Activated CD8-positive, alpha-beta T cell treated with anti-CD3 and anti-CD28 coated beads for 36 hours (primary cell): ENCODE results near the gene SMAD5. TPM values are rescaled to one million over a fixed set of nuclear protein-coding genes. Genes with fewer than 3 reads are reported as not detected.

Experiments used
- ATAC-seq: fragments of 200-7000 bp; cut with Tn5 transposase; one replicate; pipeline ENCODE4 v1.10.0; 2021; ENCODE audit warnings: mild to moderate bottlenecking, moderate library complexity
- CTCF ChIA-PET: fragments of 350-600 bp; sonication (Branson Sonifier 250); formaldehyde crosslinking; loops from one replicate; lab custom pipeline; 2021; ENCODE audit warnings: antibody characterized with exemption; lab: Charles Lee
- POLR2A ChIA-PET: fragments of 350-600 bp; sonication (Branson Sonifier 250); formaldehyde crosslinking; loops from one replicate; lab custom pipeline; 2021; ENCODE audit warnings: antibody characterized with exemption; lab: Charles Lee
- DNase-seq: peaks from one replicate; pipeline ENCODE4 v3.0.0-alpha.2; 2020
- H3K27ac Mint-ChIP-seq: one replicate; pipeline ENCODE4 v1.8.0; 2021; ENCODE audit warnings: mild to moderate bottlenecking, mixed read lengths
- H3K27me3 Mint-ChIP-seq: one replicate; pipeline ENCODE4 v1.8.0; 2021; ENCODE audit warnings: mixed read lengths
- H3K36me3 Mint-ChIP-seq: one replicate; pipeline ENCODE4 v1.8.0; 2021; ENCODE audit warnings: low read depth, mixed read lengths
- H3K4me1 Mint-ChIP-seq: one replicate; pipeline ENCODE4 v1.8.0; 2021; ENCODE audit warnings: low read depth, mixed read lengths
- H3K4me3 Mint-ChIP-seq: one replicate; pipeline ENCODE4 v1.8.0; 2021; ENCODE audit warnings: mild to moderate bottlenecking, moderate library complexity, mixed read lengths
- H3K9me3 Mint-ChIP-seq: one replicate; pipeline ENCODE4 v1.8.0; 2021; ENCODE audit warnings: mixed read lengths
- intact Hi-C: fragments of 100-400 bp; cut with micrococcal nuclease; formaldehyde crosslinking; loops from one replicate; pipeline ENCODE4 v1.10.0; 2022
- total RNA-seq, 2 experiments: library from RNA; stranded (reverse); gene quantifications; one replicate each; pipeline ENCODE4 v1.2.3, GENCODE V29; 2021
- TF ChIP-seq, protein P1 (sequence below): fragments of 200-600 bp; IDR thresholded peaks from one replicate; pipeline ENCODE4 v1.8.0; 2022; ENCODE audit warnings: antibody characterized with exemption, mild to moderate bottlenecking

The SMAD5 gene
- total RNA-seq, 2 experiments from 2014 or later, result 12.4 to 12.5 TPM

DNA sequence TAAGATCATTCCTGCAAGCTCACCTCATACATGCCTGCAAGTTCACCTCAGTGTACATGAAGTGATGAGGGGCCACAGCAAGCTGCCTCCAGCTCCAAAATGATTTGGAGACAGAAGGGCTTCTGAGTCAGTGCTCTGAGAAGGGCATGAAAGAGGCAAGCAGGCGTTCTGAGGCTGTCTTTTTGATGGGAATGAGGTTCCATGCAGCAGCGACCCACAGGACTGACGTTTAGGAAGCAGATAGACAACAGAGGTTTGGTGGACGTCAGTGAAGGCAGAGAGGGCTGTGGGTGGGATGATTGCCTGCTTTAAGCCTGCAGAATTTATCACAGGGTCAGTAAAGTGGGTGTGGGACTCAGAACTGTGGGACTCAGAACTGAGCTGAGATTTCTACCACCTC, 69.2 kb downstream of the SMAD5 start:
- ChIA-PET POLR2A (no interaction called here), CTCF (interaction anchor here (2.8 kb wide), 1 partner anchor 10 kb away, joined by 10 read pairs; no protein-coding TSS in a partner anchor)
- ATAC-seq, result no peak
- H3K4me1 Mint-ChIP-seq, result no peaks in the 10 kb centered on the region
- intact Hi-C loops, result no loop called here
- no peaks in the 10 kb centered on the region for H3K36me3 Mint-ChIP-seq
- no peaks in the 10 kb centered on the region for H3K9me3 Mint-ChIP-seq
- H3K4me3 Mint-ChIP-seq, result no peak overlapping the region
- peaks cover 11% of the 10 kb centered on the region for H3K27me3 Mint-ChIP-seq
- no peak for DNase-seq
- no peak overlapping the region for H3K27ac Mint-ChIP-seq
- TF ChIP-seq, protein P1, sequence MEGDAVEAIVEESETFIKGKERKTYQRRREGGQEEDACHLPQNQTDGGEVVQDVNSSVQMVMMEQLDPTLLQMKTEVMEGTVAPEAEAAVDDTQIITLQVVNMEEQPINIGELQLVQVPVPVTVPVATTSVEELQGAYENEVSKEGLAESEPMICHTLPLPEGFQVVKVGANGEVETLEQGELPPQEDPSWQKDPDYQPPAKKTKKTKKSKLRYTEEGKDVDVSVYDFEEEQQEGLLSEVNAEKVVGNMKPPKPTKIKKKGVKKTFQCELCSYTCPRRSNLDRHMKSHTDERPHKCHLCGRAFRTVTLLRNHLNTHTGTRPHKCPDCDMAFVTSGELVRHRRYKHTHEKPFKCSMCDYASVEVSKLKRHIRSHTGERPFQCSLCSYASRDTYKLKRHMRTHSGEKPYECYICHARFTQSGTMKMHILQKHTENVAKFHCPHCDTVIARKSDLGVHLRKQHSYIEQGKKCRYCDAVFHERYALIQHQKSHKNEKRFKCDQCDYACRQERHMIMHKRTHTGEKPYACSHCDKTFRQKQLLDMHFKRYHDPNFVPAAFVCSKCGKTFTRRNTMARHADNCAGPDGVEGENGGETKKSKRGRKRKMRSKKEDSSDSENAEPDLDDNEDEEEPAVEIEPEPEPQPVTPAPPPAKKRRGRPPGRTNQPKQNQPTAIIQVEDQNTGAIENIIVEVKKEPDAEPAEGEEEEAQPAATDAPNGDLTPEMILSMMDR, result no peak

DNA sequence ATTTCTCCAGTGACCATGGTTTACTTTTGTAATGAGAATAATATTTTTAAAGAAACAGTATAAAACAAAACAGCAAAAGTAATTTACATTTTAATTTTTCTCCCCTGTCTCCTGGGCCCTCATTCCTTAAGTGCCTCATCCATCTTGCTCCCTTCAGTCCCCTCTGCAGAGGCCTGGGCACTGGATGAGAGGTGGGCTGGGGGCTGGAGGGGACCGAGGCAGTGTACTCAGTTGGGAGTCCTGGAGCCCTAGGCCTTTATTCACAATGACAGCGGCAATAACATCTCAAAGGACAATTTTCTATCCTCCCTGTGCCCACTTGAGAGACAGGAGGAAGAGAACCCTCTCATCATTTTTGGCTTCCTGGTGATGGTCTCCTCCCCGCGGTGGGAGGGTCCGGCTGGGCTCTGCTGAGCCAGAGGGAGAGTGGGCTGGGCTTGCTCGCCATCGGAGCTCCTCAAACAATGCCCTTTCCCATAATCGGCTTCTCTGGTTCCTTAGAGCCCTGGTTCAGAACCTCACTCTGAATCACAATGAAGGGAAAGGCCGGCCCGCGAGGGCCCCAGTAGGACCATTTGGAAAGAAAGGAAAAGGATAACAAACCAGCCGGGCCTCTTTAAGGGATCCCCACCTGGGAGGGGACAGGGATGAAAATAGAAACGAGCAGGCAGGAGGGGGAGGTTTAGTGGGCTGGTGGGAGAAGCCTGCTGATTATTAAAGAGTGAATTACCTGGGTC, 70.0 kb downstream of the SMAD5 start:
- H3K36me3 Mint-ChIP-seq, result no peaks in the 10 kb centered on the region
- CTCF ChIA-PET, result no interaction called here

DNA sequence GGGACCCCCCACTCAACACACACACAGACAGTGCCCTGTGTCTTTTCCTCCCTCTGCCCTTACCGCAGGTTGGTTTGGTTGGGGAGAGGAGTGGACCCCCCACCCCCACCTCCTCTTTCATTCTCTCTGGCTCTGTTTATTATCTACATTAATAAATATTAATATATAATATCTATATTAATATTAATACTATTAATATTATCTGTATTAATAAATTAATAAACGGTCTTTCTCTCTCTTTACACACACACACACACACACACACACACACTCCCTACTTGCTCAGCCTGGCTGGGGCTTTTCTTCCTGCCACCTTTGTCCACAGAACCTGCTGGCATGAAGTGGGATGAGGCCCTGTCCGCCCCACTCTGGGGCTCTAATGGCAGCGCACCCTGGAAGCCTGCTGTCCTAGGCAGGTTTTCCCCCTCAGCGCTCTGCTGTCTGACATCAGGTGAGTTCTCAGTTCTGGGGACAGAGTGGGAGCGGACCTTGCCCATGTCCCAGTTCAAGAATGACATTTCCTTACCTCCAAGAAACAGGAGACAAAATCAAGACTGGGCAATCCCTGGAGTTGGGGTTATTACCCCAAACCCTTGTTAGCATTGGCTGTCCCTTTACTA, 70.8 kb downstream of the SMAD5 start:
- H3K4me1 Mint-ChIP-seq, result no peaks in the 10 kb centered on the region
- no peak for DNase-seq
- intact Hi-C loops, result no loop called here

More for the DNA sequence above, 70.0 kb downstream of the SMAD5 start:
- Mint-ChIP-seq H3K27me3 (peaks cover 10% of the 10 kb centered on the region), H3K4me1 (no peaks in the 10 kb centered on the region), H3K9me3 (no peaks in the 10 kb centered on the region), H3K27ac (no peak overlapping the region), H3K4me3 (no peak overlapping the region)
- ATAC-seq (no peak), DNase-seq (no peak)
- intact Hi-C loops, result no loop called here
- POLR2A ChIA-PET, result no interaction called here
- TF ChIP-seq, protein P1, result no peak

DNA sequence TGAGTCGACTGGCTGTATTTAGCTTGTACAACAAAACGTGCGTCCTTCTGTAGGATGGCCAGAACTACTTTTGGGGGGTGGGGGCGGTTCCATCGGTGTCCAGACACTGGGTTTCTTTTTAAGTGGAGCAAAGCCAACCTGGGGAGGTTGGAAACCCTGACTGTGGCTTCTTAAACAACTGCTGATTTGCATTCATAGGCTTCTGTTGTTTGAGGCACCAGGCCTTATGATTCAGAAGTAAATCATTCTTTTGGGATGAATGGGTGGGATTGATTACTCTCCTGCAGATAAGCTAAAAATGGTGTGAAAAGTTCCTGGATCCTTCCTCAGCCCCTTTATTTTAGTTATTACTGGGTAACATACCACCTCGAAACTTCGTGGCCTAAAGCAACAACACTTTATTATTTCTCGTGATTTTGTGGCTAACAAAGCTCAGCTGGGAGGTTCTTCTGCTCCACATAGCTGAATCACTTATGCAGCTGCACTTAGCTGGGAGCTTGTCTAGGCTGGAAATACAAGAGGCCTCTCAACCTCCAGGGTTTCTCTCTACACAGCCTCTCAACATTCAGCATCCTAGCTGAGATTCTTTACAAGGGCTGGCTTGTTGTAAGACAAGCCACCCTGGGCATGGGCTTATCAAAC, 72.5 kb downstream of the SMAD5 start:
- no peaks in the 10 kb centered on the region for H3K9me3 Mint-ChIP-seq
- H3K4me3 Mint-ChIP-seq, result no peak overlapping the region
- ATAC-seq (no peak), DNase-seq (no peak)
- H3K27ac Mint-ChIP-seq, result no peak overlapping the region
- ChIA-PET POLR2A (no interaction called here), CTCF (no interaction called here)
- TF ChIP-seq, protein P1, result no peak
- intact Hi-C loops, result no loop called here
- no peaks in the 10 kb centered on the region for H3K4me1 Mint-ChIP-seq
- no peaks in the 10 kb centered on the region for H3K36me3 Mint-ChIP-seq
- peaks cover 15% of the 10 kb centered on the region for H3K27me3 Mint-ChIP-seq

More for the DNA sequence above, 70.8 kb downstream of the SMAD5 start:
- TF ChIP-seq, protein P1, result no peak
- no peaks in the 10 kb centered on the region for H3K9me3 Mint-ChIP-seq
- ATAC-seq, result no peak
- H3K4me3 Mint-ChIP-seq, result no peak overlapping the region
- CTCF ChIA-PET, result no interaction called here
- no peak overlapping the region for H3K27ac Mint-ChIP-seq
- H3K27me3 Mint-ChIP-seq, result peaks cover 12% of the 10 kb centered on the region
- POLR2A ChIA-PET, result no interaction called here
- no peaks in the 10 kb centered on the region for H3K36me3 Mint-ChIP-seq

DNA sequence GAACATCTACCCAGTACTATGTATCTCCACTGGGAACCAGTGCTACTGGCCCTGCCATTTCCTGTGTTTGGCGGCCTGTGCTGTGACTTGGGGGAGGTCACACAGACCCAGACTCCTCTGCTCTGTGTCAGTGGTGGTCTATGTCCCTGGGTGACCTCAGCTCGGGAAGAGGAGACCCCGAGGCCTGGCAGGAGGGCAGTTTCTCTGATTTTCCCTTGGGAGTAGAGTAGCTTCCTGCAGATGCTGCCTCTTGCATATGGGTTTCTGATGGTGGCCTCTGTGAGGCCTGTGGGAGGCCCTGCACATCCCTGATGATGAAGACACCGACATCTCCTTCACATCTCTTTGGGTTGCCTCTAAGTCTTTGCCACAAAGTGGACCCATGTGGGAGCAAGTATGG, 73.3 kb downstream of the SMAD5 start:
- DNase-seq (no peak), ATAC-seq (no peak)
- Mint-ChIP-seq H3K4me1 (no peaks in the 10 kb centered on the region), H3K4me3 (no peak overlapping the region), H3K27ac (no peak overlapping the region), H3K36me3 (no peaks in the 10 kb centered on the region), H3K27me3 (peaks cover 13% of the 10 kb centered on the region), H3K9me3 (no peaks in the 10 kb centered on the region)
- ChIA-PET POLR2A (no interaction called here), CTCF (no interaction called here)
- intact Hi-C loops, result no loop called here
- TF ChIP-seq, protein P1, result no peak
